Smooth muscle cell (in vitro differentiated cells): ENCODE measurements around the gene SEC61A1. TPM values are rescaled to one million over a fixed set of nuclear protein-coding genes. Genes with fewer than 3 reads are reported as not detected.

Experiments used
- DNase-seq: peaks from one replicate; lab custom pipeline; 2025; ENCODE audit not compliant: unreplicated experiment; lab: John Stamatoyannopoulos, UW
- H2AFZ ChIP-seq: fragments of 200-600 bp; sonication (generic); 2 replicates; pipeline ENCODE4 v1.6.0; 2016; ENCODE audit warnings: antibody characterized with exemption, low read depth, mild to moderate bottlenecking
- H3F3A ChIP-seq: fragments of 200-600 bp; sonication (generic); 2 replicates; pipeline ENCODE4 v1.6.0; 2017; ENCODE audit warnings: antibody characterized with exemption, low read depth
- H3K27ac ChIP-seq: fragments of 200-600 bp; sonication (generic); 2 replicates; pipeline ENCODE4 v1.5.1; 2016; ENCODE audit warnings: low read depth, mild to moderate bottlenecking
- H3K27me3 ChIP-seq: fragments of 200-600 bp; sonication (generic); 2 replicates; pipeline ENCODE4 v1.6.1; 2016; ENCODE audit warnings: low read depth, mild to moderate bottlenecking
- H3K36me3 ChIP-seq: fragments of 200-600 bp; sonication (generic); 2 replicates; pipeline ENCODE4 v1.5.1; 2016; ENCODE audit warnings: low read depth
- H3K4me1 ChIP-seq: fragments of 200-600 bp; sonication (generic); 2 replicates; pipeline ENCODE4 v1.5.1; 2016; ENCODE audit warnings: low read depth
- H3K4me2 ChIP-seq: fragments of 200-600 bp; sonication (generic); 2 replicates; pipeline ENCODE4 v1.6.0; 2016; ENCODE audit warnings: mild to moderate bottlenecking
- H3K4me3 ChIP-seq: fragments of 200-600 bp; sonication (generic); 2 replicates; pipeline ENCODE4 v1.5.1; 2016; ENCODE audit warnings: mild to moderate bottlenecking
- H3K79me2 ChIP-seq: fragments of 200-600 bp; sonication (generic); 2 replicates; pipeline ENCODE4 v1.6.0; 2016; ENCODE audit warnings: low read depth, mild to moderate bottlenecking
- H3K9ac ChIP-seq: fragments of 200-600 bp; sonication (generic); 2 replicates; pipeline ENCODE4 v1.6.0; 2016; ENCODE audit warnings: low read depth
- H3K9me3 ChIP-seq: fragments of 200-600 bp; sonication (generic); replicated peaks from 2 replicates; pipeline ENCODE4 v1.5.1; 2016; ENCODE audit warnings: low read depth
- H4K20me1 ChIP-seq: fragments of 200-600 bp; sonication (generic); 2 replicates; pipeline ENCODE4 v1.6.0; 2016; ENCODE audit warnings: low read depth
- WGBS: methylation state at CpG from one replicate; pipeline ENCODE4 v1.1.7; 2016; ENCODE audit warnings: low lambda C conversion rate; 5-methylcytosine and 5-hydroxymethylcytosine counted together
- polyA plus RNA-seq: library from polyadenylated mRNA; unstranded; fragments of >200 nt; fragmentation: Nextera tagmentation; extraction: Ambion mirVana; gene quantifications from 2 replicates; pipeline ENCODE4 v1.2.1, GENCODE V29; 2016
- total RNA-seq: library from RNA; depleted of rRNA; stranded (reverse); fragments of >200 nt; gene quantifications from 2 replicates; pipeline ENCODE4 v1.2.3, GENCODE V29; 2014
- TF ChIP-seq, protein P1 (sequence below): fragments of 200-600 bp; sonication (generic); IDR thresholded peaks from 2 replicates; pipeline ENCODE4 v1.5.1; 2017; ENCODE audit warnings: borderline replicate concordance, mild to moderate bottlenecking, antibody characterized with exemption; ENCODE audit not compliant: insufficient read depth, poor library complexity, severe bottlenecking

The SEC61A1 gene
- total and polyA plus RNA-seq, 2 experiments from 2014 or later, result 324 to 392 TPM

DNA sequence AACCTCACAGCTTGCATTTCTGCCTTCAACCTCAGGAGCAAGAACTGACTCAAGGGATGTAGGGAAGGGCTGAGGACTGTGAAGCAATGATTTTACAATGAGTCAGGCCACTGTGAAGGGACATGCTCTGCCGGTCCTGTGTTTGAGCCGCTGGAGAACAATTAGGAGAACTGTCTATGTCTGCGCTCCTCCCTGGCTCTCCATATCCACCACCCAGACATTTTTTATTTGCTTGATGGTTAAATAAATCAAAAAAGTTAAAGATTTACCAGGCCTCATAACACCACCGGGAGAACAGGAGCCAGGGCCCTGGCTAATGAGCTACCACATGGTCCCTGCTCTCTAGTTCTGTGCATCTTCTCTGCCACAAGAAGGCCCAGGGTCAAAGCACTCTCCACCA, 29.6 kb downstream of the SEC61A1 start:
- DNase-seq, result no peak
- Histone ChIP-seq H4K20me1 (peaks cover 28% of the 10 kb centered on the region), H3K4me1 (no peaks in the 10 kb centered on the region), H3K9ac (no peak overlapping the region), H3F3A (peaks cover 7% of the 10 kb centered on the region), H3K79me2 (no peaks in the 10 kb centered on the region), H3K9me3 (no peaks in the 10 kb centered on the region), H3K36me3 (no peaks in the 10 kb centered on the region), H3K4me2 (no peak overlapping the region), H2AFZ (no peak overlapping the region), H3K27me3 (no peaks in the 10 kb centered on the region), H3K4me3 (no peak overlapping the region), H3K27ac (no peak overlapping the region)
- 94% methylated on average over 4 of the region's 4 CpGs for WGBS
- TF ChIP-seq, protein P1, sequence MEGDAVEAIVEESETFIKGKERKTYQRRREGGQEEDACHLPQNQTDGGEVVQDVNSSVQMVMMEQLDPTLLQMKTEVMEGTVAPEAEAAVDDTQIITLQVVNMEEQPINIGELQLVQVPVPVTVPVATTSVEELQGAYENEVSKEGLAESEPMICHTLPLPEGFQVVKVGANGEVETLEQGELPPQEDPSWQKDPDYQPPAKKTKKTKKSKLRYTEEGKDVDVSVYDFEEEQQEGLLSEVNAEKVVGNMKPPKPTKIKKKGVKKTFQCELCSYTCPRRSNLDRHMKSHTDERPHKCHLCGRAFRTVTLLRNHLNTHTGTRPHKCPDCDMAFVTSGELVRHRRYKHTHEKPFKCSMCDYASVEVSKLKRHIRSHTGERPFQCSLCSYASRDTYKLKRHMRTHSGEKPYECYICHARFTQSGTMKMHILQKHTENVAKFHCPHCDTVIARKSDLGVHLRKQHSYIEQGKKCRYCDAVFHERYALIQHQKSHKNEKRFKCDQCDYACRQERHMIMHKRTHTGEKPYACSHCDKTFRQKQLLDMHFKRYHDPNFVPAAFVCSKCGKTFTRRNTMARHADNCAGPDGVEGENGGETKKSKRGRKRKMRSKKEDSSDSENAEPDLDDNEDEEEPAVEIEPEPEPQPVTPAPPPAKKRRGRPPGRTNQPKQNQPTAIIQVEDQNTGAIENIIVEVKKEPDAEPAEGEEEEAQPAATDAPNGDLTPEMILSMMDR, result no peak

DNA sequence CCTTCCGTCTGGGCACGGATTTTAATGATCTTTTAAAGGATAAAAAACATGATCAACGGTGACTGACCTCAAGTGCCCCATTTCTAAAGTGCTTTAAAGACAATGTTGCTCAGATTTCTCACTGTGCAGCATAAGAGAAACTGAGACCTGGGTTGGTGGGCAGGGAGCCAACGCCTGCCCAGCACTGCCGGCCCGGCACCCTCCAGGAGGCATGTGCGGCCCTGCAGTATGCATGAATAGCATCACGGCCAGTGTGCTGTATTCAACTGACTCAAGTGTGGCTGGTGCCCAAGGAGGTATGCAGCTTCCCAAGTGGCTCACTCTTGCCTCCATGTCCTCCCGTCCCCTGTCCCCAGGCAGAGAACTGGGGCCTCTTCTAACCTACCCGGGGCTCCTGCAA, 30.3 kb downstream of the SEC61A1 start:
- no peak overlapping the region for H2AFZ ChIP-seq
- no peaks in the 10 kb centered on the region for H3K27me3 ChIP-seq
- no peaks in the 10 kb centered on the region for H3K4me1 ChIP-seq
- H3K27ac ChIP-seq, result no peak overlapping the region
- H3K36me3 ChIP-seq, result no peaks in the 10 kb centered on the region
- H4K20me1 ChIP-seq, result peaks cover 21% of the 10 kb centered on the region
- no peaks in the 10 kb centered on the region for H3K9me3 ChIP-seq
- DNase-seq, result no peak
- WGBS, result 94% methylated on average over 10 of the region's 10 CpGs
- peaks cover 7% of the 10 kb centered on the region for H3F3A ChIP-seq
- no peak overlapping the region for H3K4me2 ChIP-seq
- TF ChIP-seq, protein P1, result no peak
- no peak overlapping the region for H3K9ac ChIP-seq
- H3K79me2 ChIP-seq, result no peaks in the 10 kb centered on the region
- H3K4me3 ChIP-seq, result no peak overlapping the region

DNA sequence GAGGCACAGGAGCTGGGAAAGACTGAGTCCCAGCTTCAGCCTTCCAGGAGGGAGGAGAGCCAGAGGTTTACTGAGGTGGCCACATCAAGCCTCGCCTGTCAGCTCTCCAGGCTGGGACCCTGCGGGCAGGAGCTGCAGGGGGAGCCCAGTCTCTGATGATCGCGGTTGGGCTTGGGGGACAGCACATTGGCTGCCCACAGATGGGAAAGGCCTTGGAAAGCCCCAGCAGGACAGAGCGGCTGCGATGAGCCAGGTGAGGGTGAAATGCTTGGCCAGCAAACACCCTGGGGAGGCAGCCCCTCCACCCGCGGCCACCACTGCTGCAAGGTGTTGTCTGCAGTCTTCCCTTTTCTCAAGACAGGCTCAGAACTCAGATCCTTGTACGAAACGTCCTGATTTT, 31.2 kb downstream of the SEC61A1 start:
- Histone ChIP-seq H3K27ac (no peak overlapping the region), H3K36me3 (no peaks in the 10 kb centered on the region), H3K9ac (no peak overlapping the region), H3K4me1 (no peaks in the 10 kb centered on the region), H3K27me3 (no peaks in the 10 kb centered on the region), H3K4me3 (no peak overlapping the region), H4K20me1 (peaks cover 14% of the 10 kb centered on the region), H3K79me2 (peaks cover under 1% of the 10 kb centered on the region), H2AFZ (no peak overlapping the region), H3F3A (peaks cover 7% of the 10 kb centered on the region), H3K4me2 (no peak overlapping the region), H3K9me3 (no peaks in the 10 kb centered on the region)
- TF ChIP-seq, protein P1, result no peak
- 92% methylated on average over 10 of the region's 10 CpGs for WGBS
- no peak for DNase-seq

DNA sequence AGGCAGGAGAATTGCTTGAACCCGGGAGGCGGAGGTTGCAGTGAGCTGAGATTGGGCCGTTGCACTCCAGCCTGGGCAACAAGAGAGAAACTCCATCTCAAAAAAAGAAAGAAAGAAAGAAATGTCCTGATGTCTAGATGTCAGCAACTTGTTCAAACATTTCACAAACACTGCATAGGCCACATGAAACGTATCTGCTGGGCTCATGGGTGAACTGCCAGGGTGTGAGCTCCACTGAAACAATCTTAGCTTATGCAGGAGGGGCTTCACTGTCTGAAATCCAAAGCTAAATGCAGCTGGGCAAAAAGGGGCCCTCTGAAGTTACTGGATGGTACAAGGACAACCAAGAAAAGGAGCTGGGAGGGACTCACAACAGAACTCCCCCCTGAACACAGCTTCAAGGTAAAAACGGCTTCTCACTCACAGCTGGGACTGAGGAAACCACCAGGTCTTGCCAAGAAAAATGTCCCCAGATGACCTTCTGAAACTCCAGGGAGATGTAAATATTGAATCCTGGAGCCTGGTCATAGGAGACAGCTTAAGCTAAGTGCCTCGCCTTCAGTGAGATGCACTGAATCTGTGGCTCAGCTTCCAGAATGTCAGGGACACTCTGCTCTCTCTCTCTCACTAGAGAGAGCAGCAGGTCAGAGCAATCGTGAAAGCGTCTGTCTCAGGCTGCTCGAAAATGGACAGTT, 31.9 kb downstream of the SEC61A1 start:
- no peaks in the 10 kb centered on the region for H3K4me1 ChIP-seq
- no peak overlapping the region for H3K27ac ChIP-seq
- TF ChIP-seq, protein P1, result no peak

More for the DNA sequence above, 31.9 kb downstream of the SEC61A1 start:
- 92% methylated on average over 9 of the region's 9 CpGs for WGBS
- peaks cover 7% of the 10 kb centered on the region for H3F3A ChIP-seq
- H3K4me2 ChIP-seq, result no peak overlapping the region
- no peak overlapping the region for H3K4me3 ChIP-seq
- H3K9me3 ChIP-seq, result no peaks in the 10 kb centered on the region
- no peaks in the 10 kb centered on the region for H3K36me3 ChIP-seq
- peaks cover 13% of the 10 kb centered on the region for H4K20me1 ChIP-seq
- peaks cover 2% of the 10 kb centered on the region for H3K79me2 ChIP-seq
- H3K9ac ChIP-seq, result no peak overlapping the region
- no peak overlapping the region for H2AFZ ChIP-seq
- H3K27me3 ChIP-seq, result no peaks in the 10 kb centered on the region
- DNase-seq, result no peak
